GM12864 (cell line): Measurements from ENCODE around the gene MTMR12.

Experiments used
- DNase-seq: peaks from one replicate; pipeline ENCODE4 v3.0.0-alpha.2; 2011; ENCODE audit warnings: low read depth
- H3K4me3 ChIP-seq: 2 replicates; pipeline ENCODE4 v1.5.1; 2011; ENCODE audit warnings: mild to moderate bottlenecking, low read depth, low read length, control low read depth
- CTCF ChIP-seq: IDR thresholded peaks from 2 replicates; pipeline ENCODE4 v1.5.1; 2011; ENCODE audit warnings: low read depth, mild to moderate bottlenecking, moderate library complexity, low read length, control low read depth, inconsistent platforms; ENCODE audit errors: missing control alignments

MTMR12 gene

GRCh38 chr5:32206509-32207354 is 106.0 kb downstream of the MTMR12 start:
- DNase-seq, result peak; percentile 49

GRCh38 chr5:32206053-32206452 is 106.7 kb downstream of the MTMR12 start:
- no peak overlapping the region for H3K4me3 ChIP-seq
- TF ChIP-seq CTCF, result no peak
- DNase-seq, result no peak

More at GRCh38 chr5:32206509-32207354, 106.0 kb downstream of the MTMR12 start:
- TF ChIP-seq CTCF, result no peak
- no peak overlapping the region for H3K4me3 ChIP-seq

- TF ChIP-seq CTCF, result no peak
- DNase-seq, result no peak
- no peak overlapping the region for H3K4me3 ChIP-seq
Measured at GRCh38 chr5:32202394-32202793, 110.3 kb downstream of the MTMR12 start.

GRCh38 chr5:32201122-32201753 is 111.5 kb downstream of the MTMR12 start:
- DNase-seq, result no peak
- H3K4me3 ChIP-seq, result no peak overlapping the region
- no peak for TF ChIP-seq CTCF

- TF ChIP-seq CTCF, result no peak
- DNase-seq, result no peak
- H3K4me3 ChIP-seq, result no peak overlapping the region
Measured at GRCh38 chr5:32197032-32197431, 115.7 kb downstream of the MTMR12 start.

GRCh38 chr5:32195265-32195664 is 117.5 kb downstream of the MTMR12 start:
- no peak for DNase-seq
- no peak overlapping the region for H3K4me3 ChIP-seq
- no peak for TF ChIP-seq CTCF
